ENCODE measurements around the gene DIAPH3. TPM values are rescaled to one million over a fixed set of nuclear protein-coding genes. Genes with fewer than 3 reads are reported as not detected.
A peak's percentile ranks its signal among the peaks of the same experiment; 100 is the strongest.

DIAPH3 gene
- total and polyA plus RNA-seq, 2 of the 8 experiments (the other 6 are each of a cell fraction or from before 2014, with no cell fraction given), result 8.0 to 30.8 TPM

DNA sequence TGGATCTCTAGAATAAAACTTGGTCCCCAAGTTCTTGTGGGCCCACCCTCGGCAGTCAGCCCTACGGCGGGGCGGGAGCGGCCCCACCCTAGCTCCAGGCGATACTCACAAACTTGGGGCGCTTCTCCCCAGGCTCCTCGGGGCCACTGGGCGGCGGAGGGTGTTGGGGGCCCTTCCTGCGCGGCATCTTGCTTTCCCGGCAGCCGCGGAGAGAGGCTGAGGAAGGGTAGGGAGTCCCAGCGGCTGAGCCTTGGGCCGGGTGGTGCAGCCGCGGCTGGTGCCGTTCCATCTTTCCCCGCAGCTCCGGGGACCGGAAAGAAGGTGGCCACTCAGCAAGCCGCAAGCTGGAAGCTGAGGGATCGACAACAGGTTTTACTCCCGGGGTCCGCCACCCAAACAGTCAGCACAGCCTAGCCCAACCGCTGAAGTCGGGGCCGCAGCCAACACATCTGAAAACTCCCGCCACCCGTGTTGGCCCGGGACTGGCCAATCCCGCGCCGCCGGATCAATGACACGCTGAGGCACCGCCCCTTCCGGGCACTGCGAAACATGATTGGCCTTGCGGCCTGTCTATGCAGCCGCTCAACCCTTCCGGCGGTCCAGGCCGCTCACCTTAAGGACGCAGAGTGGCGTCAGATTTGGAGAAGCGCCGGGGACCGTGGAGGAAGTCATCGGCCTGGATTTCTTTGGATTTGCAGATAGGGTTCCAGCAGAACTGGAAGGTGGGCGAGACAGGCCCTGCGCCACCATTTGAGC is at the start of gene DIAPH3 (continued):
- TF ChIP-seq, protein P1, sequence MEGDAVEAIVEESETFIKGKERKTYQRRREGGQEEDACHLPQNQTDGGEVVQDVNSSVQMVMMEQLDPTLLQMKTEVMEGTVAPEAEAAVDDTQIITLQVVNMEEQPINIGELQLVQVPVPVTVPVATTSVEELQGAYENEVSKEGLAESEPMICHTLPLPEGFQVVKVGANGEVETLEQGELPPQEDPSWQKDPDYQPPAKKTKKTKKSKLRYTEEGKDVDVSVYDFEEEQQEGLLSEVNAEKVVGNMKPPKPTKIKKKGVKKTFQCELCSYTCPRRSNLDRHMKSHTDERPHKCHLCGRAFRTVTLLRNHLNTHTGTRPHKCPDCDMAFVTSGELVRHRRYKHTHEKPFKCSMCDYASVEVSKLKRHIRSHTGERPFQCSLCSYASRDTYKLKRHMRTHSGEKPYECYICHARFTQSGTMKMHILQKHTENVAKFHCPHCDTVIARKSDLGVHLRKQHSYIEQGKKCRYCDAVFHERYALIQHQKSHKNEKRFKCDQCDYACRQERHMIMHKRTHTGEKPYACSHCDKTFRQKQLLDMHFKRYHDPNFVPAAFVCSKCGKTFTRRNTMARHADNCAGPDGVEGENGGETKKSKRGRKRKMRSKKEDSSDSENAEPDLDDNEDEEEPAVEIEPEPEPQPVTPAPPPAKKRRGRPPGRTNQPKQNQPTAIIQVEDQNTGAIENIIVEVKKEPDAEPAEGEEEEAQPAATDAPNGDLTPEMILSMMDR (IDR thresholded peaks at IDR 0.05; ENCODE audit: control extremely low read depth in 1 of 3, insufficient read depth in 1 of 3, low read depth in 1 of 3, low read length in 3 of 3), result no peak
- peak; percentile 92 for TF ChIP-seq TBP (IDR thresholded peaks at IDR 0.05; ENCODE audit: low read depth, low read length)
- no peak for TF ChIP-seq RXRA (IDR thresholded peaks at IDR 0.05; ENCODE audit: insufficient read depth, low read depth, low read length)
- peak; percentile 74 for TF ChIP-seq ASH2L (IDR thresholded peaks at IDR 0.05; ENCODE audit: low read length)
- peak; percentile 94 for TF ChIP-seq TAF1 (IDR thresholded peaks at IDR 0.05; ENCODE audit: low read depth, low read length)
- no peak for TF ChIP-seq MAFK (IDR thresholded peaks at IDR 0.05; ENCODE audit: low read depth, low read length)
- no peak for TF ChIP-seq SRF (IDR thresholded peaks at IDR 0.05; ENCODE audit: low read depth, low read length)
- TF ChIP-seq KDM1A (IDR thresholded peaks at IDR 0.05; ENCODE audit: borderline replicate concordance, low read length), result no peak
- TF ChIP-seq, protein P2, sequence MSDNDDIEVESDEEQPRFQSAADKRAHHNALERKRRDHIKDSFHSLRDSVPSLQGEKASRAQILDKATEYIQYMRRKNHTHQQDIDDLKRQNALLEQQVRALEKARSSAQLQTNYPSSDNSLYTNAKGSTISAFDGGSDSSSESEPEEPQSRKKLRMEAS (IDR thresholded peaks at IDR 0.05), result 0 out of 2 replicates have a peak, but pooled peaks have one; percentile 34
- TF ChIP-seq CHD2 (IDR thresholded peaks at IDR 0.05; ENCODE audit: low read length), result peak; percentile 90
- peak; percentile 43 for TF ChIP-seq TAF7 (optimal IDR thresholded peaks at IDR 0.05; ENCODE audit: borderline replicate concordance, low read depth, low read length)
- peak; percentile 46; the same call in 1 of the 2 replicates for TF ChIP-seq SP4 (IDR thresholded peaks at IDR 0.05; ENCODE audit: low read length)
- TF ChIP-seq SUZ12 (IDR thresholded peaks at IDR 0.05; ENCODE audit: low read length), result no peak
- TF ChIP-seq SP2 (IDR thresholded peaks at IDR 0.05; ENCODE audit: low read length), result peak; percentile 73
- TF ChIP-seq KDM4A (IDR thresholded peaks at IDR 0.05; ENCODE audit: low read depth, low read length, severe bottlenecking), result peak; percentile 52
- no peak for TF ChIP-seq CTBP2 (IDR thresholded peaks at IDR 0.05; ENCODE audit: borderline replicate concordance, insufficient read depth, insufficient read length, low read length)
- TF ChIP-seq BACH1 (IDR thresholded peaks at IDR 0.05; ENCODE audit: low read length), result no peak
- TF ChIP-seq, protein P3, sequence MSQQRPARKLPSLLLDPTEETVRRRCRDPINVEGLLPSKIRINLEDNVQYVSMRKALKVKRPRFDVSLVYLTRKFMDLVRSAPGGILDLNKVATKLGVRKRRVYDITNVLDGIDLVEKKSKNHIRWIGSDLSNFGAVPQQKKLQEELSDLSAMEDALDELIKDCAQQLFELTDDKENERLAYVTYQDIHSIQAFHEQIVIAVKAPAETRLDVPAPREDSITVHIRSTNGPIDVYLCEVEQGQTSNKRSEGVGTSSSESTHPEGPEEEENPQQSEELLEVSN (IDR thresholded peaks at IDR 0.05), result peak; percentile 77
- no peak for TF ChIP-seq TEAD4 (IDR thresholded peaks at IDR 0.05; ENCODE audit: low read depth, low read length)
- TF ChIP-seq PHF8 (conservative IDR thresholded peaks at IDR 0.05; ENCODE audit: low read depth, low read length), result peak; percentile 87
- TF ChIP-seq NRF1 (IDR thresholded peaks at IDR 0.05; ENCODE audit: low read depth, low read length), result no peak
- no peak for TF ChIP-seq BCL11A (IDR thresholded peaks at IDR 0.05; ENCODE audit: low read depth in 2 of 2, low read length in 2 of 2)

Data from H1 (cell line).